Keratinocyte (primary cell): ENCODE measurements around the gene ZNF568. TPM values are rescaled to one million over a fixed set of nuclear protein-coding genes. Genes with fewer than 3 reads are reported as not detected.

Experiments used
- DNase-seq: peaks from one replicate; pipeline ENCODE4 v3.0.0-alpha.2; 2011; ENCODE audit warnings: low read depth, missing footprints, low spot score
- FAIRE-seq: peaks from 2 replicates; lab custom pipeline; 2011; peaks lifted over from hg19 to GRCh38; lab: Jason Lieb, UNC
- H2AFZ ChIP-seq: 2 replicates; pipeline ENCODE4 v1.6.0; 2012; ENCODE audit warnings: low read length, control low read depth, inconsistent platforms; ENCODE audit not compliant: control insufficient read depth
- H3K27ac ChIP-seq: 2 replicates; pipeline ENCODE4 v1.5.1; 2011; ENCODE audit warnings: low read length; ENCODE audit not compliant: control insufficient read depth, insufficient read depth
- H3K27me3 ChIP-seq: 3 replicates; pipeline ENCODE4 v1.6.0; 2011; ENCODE audit warnings: low read length; ENCODE audit not compliant: control insufficient read depth, insufficient read depth; ENCODE audit errors: extremely low read depth
- H3K36me3 ChIP-seq, 2 experiments: 2 replicates in 1 of 2; 3 replicates in 1 of 2; pipeline ENCODE4 v1.5.1; 2011; ENCODE audit warnings: low read length in 2 of 2, mild to moderate bottlenecking in 1 of 2; ENCODE audit not compliant: control insufficient read depth in 2 of 2, insufficient read depth in 2 of 2; ENCODE audit errors: extremely low read depth in 1 of 2
- H3K4me1 ChIP-seq: 3 replicates; pipeline ENCODE4 v1.5.1; 2011; ENCODE audit warnings: low read length; ENCODE audit not compliant: control insufficient read depth, insufficient read depth; ENCODE audit errors: extremely low read depth
- H3K4me2 ChIP-seq: 3 replicates; pipeline ENCODE4 v1.6.0; 2011; ENCODE audit warnings: low read depth, low read length; ENCODE audit not compliant: control insufficient read depth, insufficient read depth; ENCODE audit errors: extremely low read depth
- H3K4me3 ChIP-seq, 3 experiments: fragments of 200-600 bp in 1 of 3; sonication (generic) in 1 of 3; 2 replicates in 2 of 3; 3 replicates in 1 of 3; pipeline ENCODE4 v1.5.1; 2011 to 2016; ENCODE audit warnings: low read length in 3 of 3, mild to moderate bottlenecking in 3 of 3, control low read depth in 2 of 3, inconsistent platforms in 1 of 3, low read depth in 1 of 3, mixed read lengths in 1 of 3, mixed run types in 1 of 3, moderate library complexity in 1 of 3; ENCODE audit not compliant: control insufficient read depth in 2 of 3, insufficient read depth in 2 of 3; ENCODE audit errors: extremely low read depth in 1 of 3
- H3K79me2 ChIP-seq: 2 replicates; pipeline ENCODE4 v1.6.0; 2012; ENCODE audit warnings: low read length; ENCODE audit not compliant: control insufficient read depth, insufficient read depth
- H3K9ac ChIP-seq: 3 replicates; pipeline ENCODE4 v1.6.0; 2011; ENCODE audit warnings: low read length; ENCODE audit not compliant: control insufficient read depth, insufficient read depth; ENCODE audit errors: extremely low read depth
- H3K9me1 ChIP-seq: 3 replicates; pipeline ENCODE4 v1.6.0; 2011; ENCODE audit warnings: low read length; ENCODE audit not compliant: control insufficient read depth, insufficient read depth; ENCODE audit errors: extremely low read depth
- H3K9me3 ChIP-seq: 2 replicates; pipeline ENCODE4 v1.5.1; 2012; ENCODE audit warnings: low read depth, low read length; ENCODE audit not compliant: control insufficient read depth
- H4K20me1 ChIP-seq: 3 replicates; pipeline ENCODE4 v1.6.0; 2011; ENCODE audit warnings: low read length; ENCODE audit not compliant: control insufficient read depth, insufficient read depth; ENCODE audit errors: extremely low read depth
- EZH2 ChIP-seq: IDR thresholded peaks from one replicate; pipeline ENCODE4 v1.6.1; 2012; ENCODE audit warnings: inconsistent platforms, mild to moderate bottlenecking, low read length, moderate library complexity
- dilution Hi-C: fragments of 300-500 bp; cut with MboI; formaldehyde crosslinking; loops from one replicate; pipeline ENCODE4 v1.7.0; 2020; ENCODE audit warnings: low sequenced_read_pairs; ENCODE audit not compliant: extremely low pct_ligation_motif_present
- polyA minus RNA-seq, 3 experiments: library from RNA; depleted of rRNA, polyadenylated mRNA; stranded (reverse); fragments of >200 nt; gene quantifications; 1 replicate in 1 of 3; 2 replicates in 1 of 3; 3 replicates in 1 of 3; pipeline ENCODE4 v1.2.3, GENCODE V29; 2011
- polyA plus RNA-seq, 5 experiments: library from polyadenylated mRNA; depleted of rRNA in 3 of 5; stranded (reverse) in 3 of 5; stranded (forward) in 1 of 5; unstranded in 1 of 5; fragments of >200 nt; gene quantifications; 1 replicate in 1 of 5; 2 replicates in 3 of 5; 3 replicates in 1 of 5; pipeline versions ENCODE4 v1.2.1 to v1.2.3, GENCODE V29; 2011 to 2012; ENCODE audit warnings: missing spikeins in 2 of 5, low read depth in 1 of 5, low replicate concordance in 1 of 5
- TF ChIP-seq, protein P1 (sequence below), 3 experiments: IDR thresholded peaks in 1 of 3; conservative IDR thresholded peaks in 1 of 3; optimal IDR thresholded peaks in 1 of 3; 2 replicates in 2 of 3; 3 replicates in 1 of 3; pipeline versions ENCODE3 to v1.5.1; 2011; ENCODE audit warnings: low read length in 3 of 3, mild to moderate bottlenecking in 3 of 3, moderate library complexity in 2 of 3, control low read depth in 1 of 3, inconsistent platforms in 1 of 3; ENCODE audit not compliant: insufficient read depth in 2 of 3; ENCODE audit errors: extremely low read depth in 1 of 3

ZNF568 gene
- polyA plus RNA-seq: 4.0 to 4.1 TPM (median 4.1 TPM) in 3 replicates
- 2.1 TPM for polyA plus RNA-seq (2011; ENCODE audit: low read depth)
- polyA plus RNA-seq (2011; cell fraction: cytosol; rRNA removed): 3.2 and 5.0 TPM in 2 replicates
- polyA plus RNA-seq (2011; cell fraction: nucleus; rRNA removed): 4.6 and 5.4 TPM in 2 replicates
- polyA plus RNA-seq (2012; ENCODE audit: low replicate concordance): 3.5 and 4.0 TPM in 2 replicates
- polyA minus RNA-seq: 0.95 to 5.2 TPM (median 4.7 TPM) in 3 replicates
- polyA minus RNA-seq (2011; cell fraction: cytosol; rRNA and poly(A)+ RNA removed): 4.8 TPM
- 7.6 and 11.4 TPM in 2 replicates for polyA minus RNA-seq (2011; cell fraction: nucleus; rRNA and poly(A)+ RNA removed)

- FAIRE-seq (peak; percentile 58), DNase-seq (peak; percentile 53)
- Histone ChIP-seq H3K9me3 (no peaks in the 10 kb centered on the region), H2AFZ (peak within 1 kb of the TSS; percentile 90), H3K4me1 (peaks cover 11% of the 10 kb centered on the region), H3K4me3 (peak within 1 kb of the TSS; percentile 63 to 92 (median 81)), H3K79me2 (peaks cover 9% of the 10 kb centered on the region), H3K9me1 (no peaks in the 10 kb centered on the region), H4K20me1 (no peaks in the 10 kb centered on the region), H3K27me3 (no peaks in the 10 kb centered on the region), H3K36me3 (peaks cover 1 to 5% of the 10 kb centered on the region in 2 experiments), H3K4me2 (peak within 1 kb of the TSS; percentile 91), H3K9ac (peak within 1 kb of the TSS; percentile 84), H3K27ac (peak within 1 kb of the TSS; percentile 90)
- dilution Hi-C loops: no loop called here
- TF ChIP-seq, protein P1, sequence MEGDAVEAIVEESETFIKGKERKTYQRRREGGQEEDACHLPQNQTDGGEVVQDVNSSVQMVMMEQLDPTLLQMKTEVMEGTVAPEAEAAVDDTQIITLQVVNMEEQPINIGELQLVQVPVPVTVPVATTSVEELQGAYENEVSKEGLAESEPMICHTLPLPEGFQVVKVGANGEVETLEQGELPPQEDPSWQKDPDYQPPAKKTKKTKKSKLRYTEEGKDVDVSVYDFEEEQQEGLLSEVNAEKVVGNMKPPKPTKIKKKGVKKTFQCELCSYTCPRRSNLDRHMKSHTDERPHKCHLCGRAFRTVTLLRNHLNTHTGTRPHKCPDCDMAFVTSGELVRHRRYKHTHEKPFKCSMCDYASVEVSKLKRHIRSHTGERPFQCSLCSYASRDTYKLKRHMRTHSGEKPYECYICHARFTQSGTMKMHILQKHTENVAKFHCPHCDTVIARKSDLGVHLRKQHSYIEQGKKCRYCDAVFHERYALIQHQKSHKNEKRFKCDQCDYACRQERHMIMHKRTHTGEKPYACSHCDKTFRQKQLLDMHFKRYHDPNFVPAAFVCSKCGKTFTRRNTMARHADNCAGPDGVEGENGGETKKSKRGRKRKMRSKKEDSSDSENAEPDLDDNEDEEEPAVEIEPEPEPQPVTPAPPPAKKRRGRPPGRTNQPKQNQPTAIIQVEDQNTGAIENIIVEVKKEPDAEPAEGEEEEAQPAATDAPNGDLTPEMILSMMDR (optimal IDR thresholded peaks at IDR 0.05 in 1 of 3, IDR thresholded peaks at IDR 0.05 in 1 of 3, conservative IDR thresholded peaks at IDR 0.05 in 1 of 3; ENCODE audit: extremely low read depth in 1 of 3, insufficient read depth in 2 of 3, low read length in 3 of 3): peak; percentile 63 to 79 (median 78)
- no peak for TF ChIP-seq EZH2
These were observed at the start of gene ZNF568, which contains the start of gene ZNF829 for GRCh38 chr19:36915992-36916830. TSS of gene ZNF568 (plus strand) at chr19:36916332. CDS start at chr19:36922771, 6,439 bp downstream. TSS of gene ZNF829 (minus strand) at chr19:36916291. CDS start at chr19:36915167, 1,124 bp downstream.

DNA sequence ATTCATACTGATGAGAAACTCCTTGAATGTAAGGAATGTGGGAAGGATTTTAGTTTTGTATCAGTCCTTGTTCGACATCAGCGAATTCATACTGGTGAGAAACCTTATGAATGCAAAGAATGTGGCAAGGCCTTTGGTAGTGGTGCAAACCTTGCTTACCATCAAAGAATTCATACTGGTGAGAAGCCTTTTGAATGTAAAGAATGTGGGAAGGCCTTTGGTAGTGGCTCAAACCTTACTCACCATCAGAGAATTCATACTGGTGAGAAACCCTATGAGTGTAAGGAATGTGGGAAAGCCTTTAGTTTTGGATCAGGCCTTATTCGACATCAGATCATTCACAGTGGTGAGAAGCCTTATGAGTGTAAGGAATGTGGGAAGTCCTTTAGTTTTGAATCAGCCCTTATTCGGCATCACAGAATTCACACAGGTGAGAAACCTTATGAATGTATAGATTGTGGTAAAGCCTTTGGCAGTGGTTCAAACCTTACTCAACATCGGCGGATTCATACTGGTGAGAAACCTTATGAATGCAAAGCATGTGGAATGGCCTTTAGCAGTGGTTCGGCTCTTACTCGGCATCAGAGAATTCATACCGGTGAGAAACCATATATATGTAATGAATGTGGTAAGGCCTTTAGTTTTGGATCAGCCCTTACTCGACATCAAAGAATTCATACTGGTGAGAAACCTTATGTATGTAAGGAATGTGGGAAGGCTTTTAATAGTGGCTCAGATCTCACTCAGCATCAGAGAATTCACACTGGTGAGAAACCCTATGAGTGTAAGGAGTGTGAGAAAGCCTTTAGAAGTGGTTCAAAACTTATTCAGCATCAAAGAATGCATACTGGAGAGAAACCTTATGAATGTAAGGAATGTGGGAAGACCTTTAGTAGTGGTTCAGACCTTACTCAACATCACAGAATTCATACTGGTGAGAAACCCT is 38.9 kb upstream of the ZNF568 start:
- H3K4me2 ChIP-seq: no peak overlapping the region
- H3K9me3 ChIP-seq: peaks cover 18% of the 10 kb centered on the region
- dilution Hi-C loops: no loop called here

More for the DNA sequence above, 38.9 kb upstream of the ZNF568 start:
- Histone ChIP-seq H3K79me2 (no peaks in the 10 kb centered on the region), H3K27me3 (no peaks in the 10 kb centered on the region), H3K9me1 (no peaks in the 10 kb centered on the region), H3K4me3 (no peak overlapping the region), H2AFZ (no peak overlapping the region), H4K20me1 (no peaks in the 10 kb centered on the region), H3K27ac (no peak overlapping the region), H3K36me3 (peaks cover 0 to 3% of the 10 kb centered on the region in 2 experiments), H3K9ac (no peak overlapping the region), H3K4me1 (no peaks in the 10 kb centered on the region)
- no peak for DNase-seq
- no peak for FAIRE-seq
- TF ChIP-seq EZH2: no peak
- TF ChIP-seq, protein P1 (optimal IDR thresholded peaks at IDR 0.05 in 1 of 3, IDR thresholded peaks at IDR 0.05 in 1 of 3, conservative IDR thresholded peaks at IDR 0.05 in 1 of 3; ENCODE audit: extremely low read depth in 1 of 3, insufficient read depth in 2 of 3, low read length in 3 of 3): no peak
